LNCaP clone FGC (cell line): Measurements from ENCODE around the gene CHST8.
A peak's percentile ranks its signal among the peaks of the same experiment; 100 is the strongest.

Source experiments
- DNase-seq: peaks from one replicate; pipeline ENCODE4 v3.0.0-alpha.2; 2011; ENCODE audit warnings: low read depth
- H3K4me3 ChIP-seq: 2 replicates; pipeline ENCODE4 v1.5.1; 2011; ENCODE audit warnings: mild to moderate bottlenecking, low read depth, low read length, control low read depth
- TF ChIP-seq, protein P1 (sequence below): IDR thresholded peaks from 2 replicates; pipeline ENCODE4 v1.5.1; 2012; ENCODE audit warnings: mild to moderate bottlenecking; ENCODE audit not compliant: control insufficient read depth, insufficient read depth; ENCODE audit errors: extremely low read depth

The CHST8 gene

GRCh38 chr19:33736158-33736557 lies 114.4 kb downstream of the CHST8 start:
- TF ChIP-seq, protein P1, sequence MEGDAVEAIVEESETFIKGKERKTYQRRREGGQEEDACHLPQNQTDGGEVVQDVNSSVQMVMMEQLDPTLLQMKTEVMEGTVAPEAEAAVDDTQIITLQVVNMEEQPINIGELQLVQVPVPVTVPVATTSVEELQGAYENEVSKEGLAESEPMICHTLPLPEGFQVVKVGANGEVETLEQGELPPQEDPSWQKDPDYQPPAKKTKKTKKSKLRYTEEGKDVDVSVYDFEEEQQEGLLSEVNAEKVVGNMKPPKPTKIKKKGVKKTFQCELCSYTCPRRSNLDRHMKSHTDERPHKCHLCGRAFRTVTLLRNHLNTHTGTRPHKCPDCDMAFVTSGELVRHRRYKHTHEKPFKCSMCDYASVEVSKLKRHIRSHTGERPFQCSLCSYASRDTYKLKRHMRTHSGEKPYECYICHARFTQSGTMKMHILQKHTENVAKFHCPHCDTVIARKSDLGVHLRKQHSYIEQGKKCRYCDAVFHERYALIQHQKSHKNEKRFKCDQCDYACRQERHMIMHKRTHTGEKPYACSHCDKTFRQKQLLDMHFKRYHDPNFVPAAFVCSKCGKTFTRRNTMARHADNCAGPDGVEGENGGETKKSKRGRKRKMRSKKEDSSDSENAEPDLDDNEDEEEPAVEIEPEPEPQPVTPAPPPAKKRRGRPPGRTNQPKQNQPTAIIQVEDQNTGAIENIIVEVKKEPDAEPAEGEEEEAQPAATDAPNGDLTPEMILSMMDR, result no peak

DNA sequence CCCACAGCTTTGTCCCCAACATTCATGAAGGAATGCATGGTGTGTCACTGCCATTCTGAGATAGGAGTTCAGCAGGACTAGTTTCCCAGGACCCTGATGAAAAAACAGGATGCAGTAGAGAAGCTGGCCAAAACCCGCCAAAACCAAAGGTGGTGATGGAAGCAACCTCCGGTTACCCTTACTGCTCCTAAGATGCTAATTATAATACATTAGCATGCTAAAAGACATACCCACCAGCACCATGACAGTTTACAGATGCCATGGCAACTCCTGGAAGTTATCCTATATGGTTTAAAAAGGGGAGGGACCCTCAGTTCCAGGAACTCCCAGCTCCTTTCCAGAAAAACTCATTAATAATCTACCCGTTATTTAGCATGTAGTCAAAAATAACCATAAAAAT lies 115.0 kb downstream of the CHST8 start:
- no peak overlapping the region for H3K4me3 ChIP-seq
- TF ChIP-seq, protein P1, result no peak
- no peak for DNase-seq

More at GRCh38 chr19:33736158-33736557, 114.4 kb downstream of the CHST8 start:
- H3K4me3 ChIP-seq, result no peak overlapping the region
- DNase-seq, result no peak

GRCh38 chr19:33737681-33738371 lies 116.1 kb downstream of the CHST8 start:
- no peak overlapping the region for H3K4me3 ChIP-seq
- TF ChIP-seq, protein P1, result no peak
- no peak for DNase-seq

- no peak overlapping the region for H3K4me3 ChIP-seq
- TF ChIP-seq, protein P1, result no peak
- peak; percentile 15 for DNase-seq
Observed at GRCh38 chr19:33740811-33741396, 119.2 kb downstream of the CHST8 start.

DNA sequence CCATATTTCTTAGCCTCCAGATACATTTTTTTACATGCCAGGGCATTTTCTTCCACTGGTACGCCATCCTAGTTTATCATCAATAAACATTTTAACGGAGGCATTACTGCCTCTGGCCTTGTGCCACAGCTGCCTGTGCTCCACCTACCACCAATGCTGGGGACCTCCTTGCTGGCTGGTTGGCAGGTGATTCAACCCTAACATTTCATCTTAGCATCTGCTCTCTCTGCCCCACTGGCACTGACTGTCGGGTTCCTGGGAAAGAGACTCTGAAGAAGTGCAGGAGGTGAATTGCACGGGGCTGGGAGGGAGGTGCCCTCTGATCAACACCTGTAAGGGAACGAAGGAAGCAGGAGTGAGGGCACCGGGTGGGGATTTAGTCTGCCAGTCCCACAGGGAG lies 123.5 kb downstream of the CHST8 start:
- DNase-seq, result no peak
- TF ChIP-seq, protein P1, result no peak

DNA sequence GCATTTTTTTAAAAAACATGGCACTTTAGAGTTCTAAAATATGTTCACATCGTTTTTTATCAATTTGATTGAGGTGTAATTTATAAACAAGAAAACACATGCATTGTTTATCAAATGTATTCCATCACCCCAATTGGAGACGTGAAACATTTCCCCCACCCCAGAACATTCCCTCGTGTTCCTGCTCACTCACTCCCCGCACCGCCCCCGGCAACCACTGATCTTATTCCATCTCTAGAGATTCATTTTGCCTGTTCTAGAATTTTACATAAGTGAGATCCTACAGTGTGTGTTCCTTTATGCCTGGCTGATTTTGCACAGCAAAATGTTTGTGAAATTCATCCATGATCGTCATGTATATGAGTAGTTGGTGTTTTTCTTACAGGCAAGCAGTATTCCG lies 124.4 kb downstream of the CHST8 start:
- DNase-seq, result no peak
- TF ChIP-seq, protein P1, result no peak
- H3K4me3 ChIP-seq, result no peak overlapping the region

More for the DNA sequence above, 123.5 kb downstream of the CHST8 start:
- H3K4me3 ChIP-seq, result no peak overlapping the region
